ENCODE measurements around the gene GSK3A.

- TF ChIP-seq CTCF (IDR thresholded peaks at IDR 0.05) (no peak), EZH2 (IDR thresholded peaks at IDR 0.05; ENCODE audit: borderline replicate concordance, insufficient read depth, low read depth, low read length, poor library complexity, severe bottlenecking) (no peak)
These were observed 21.7 kb downstream of the GSK3A start for GRCh38 chr19:42220751-42221097.
